ENCODE data around the gene ALPL. TPM values are rescaled to one million over a fixed set of nuclear protein-coding genes. Genes with fewer than 3 reads are reported as not detected.

Gene ALPL
- total and polyA plus RNA-seq, 9 of the 15 experiments (the other 6 are each of a cell fraction or from before 2014, with no cell fraction given): 0.04 to 0.38 (median 0.18) TPM; not detected in 4

DNA sequence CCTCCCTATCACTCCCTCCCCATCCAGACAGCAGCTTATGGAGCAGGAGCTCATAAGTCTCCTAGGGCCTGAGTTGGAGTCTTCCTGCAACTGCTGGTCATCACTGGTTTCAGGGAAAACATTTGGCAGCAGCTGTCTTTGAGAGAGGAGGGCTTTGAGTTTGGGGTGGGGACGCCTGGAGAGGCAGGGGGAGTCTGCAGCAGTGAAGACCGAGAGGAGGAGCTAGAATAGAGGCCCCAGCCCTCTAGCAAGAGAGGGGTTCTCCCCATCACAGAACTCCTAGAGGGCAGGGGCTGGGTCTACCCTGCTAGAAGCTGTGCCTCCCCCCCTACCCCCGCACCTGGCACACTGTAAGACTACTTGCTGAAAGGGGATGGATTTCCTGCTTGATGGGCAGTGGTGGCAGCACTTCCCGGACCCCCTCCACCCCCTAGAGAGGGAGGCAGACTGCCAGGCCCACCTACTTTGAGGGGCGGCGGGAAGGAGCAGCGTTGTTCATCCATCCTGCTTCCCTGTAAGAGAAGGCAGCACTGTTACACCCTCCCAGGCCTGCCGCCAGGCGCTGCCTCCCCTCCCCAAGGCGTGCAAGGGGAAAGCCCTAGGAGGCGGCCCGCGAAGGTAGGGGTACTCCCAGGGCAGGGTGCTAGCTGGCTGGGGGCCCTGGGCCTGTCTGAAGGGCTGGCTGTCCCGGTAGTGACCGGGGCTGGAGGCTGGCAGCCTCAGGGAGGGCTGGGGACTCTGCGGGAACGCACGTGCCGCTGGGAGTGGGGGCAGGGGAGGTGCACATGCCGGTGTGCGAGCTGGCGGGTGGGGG is 109.5 kb downstream of the ALPL start (continued):
- TF ChIP-seq, protein P1, sequence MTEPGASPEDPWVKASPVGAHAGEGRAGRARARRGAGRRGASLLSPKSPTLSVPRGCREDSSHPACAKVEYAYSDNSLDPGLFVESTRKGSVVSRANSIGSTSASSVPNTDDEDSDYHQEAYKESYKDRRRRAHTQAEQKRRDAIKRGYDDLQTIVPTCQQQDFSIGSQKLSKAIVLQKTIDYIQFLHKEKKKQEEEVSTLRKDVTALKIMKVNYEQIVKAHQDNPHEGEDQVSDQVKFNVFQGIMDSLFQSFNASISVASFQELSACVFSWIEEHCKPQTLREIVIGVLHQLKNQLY (CRISPR knock-in tag; conservative IDR thresholded peaks at IDR 0.05): peak in 1 of 2 experiments; percentile 73; a peak in 1 of 4 replicates
- no peak for TF ChIP-seq RHOXF2B (CRISPR knock-in tag; conservative IDR thresholded peaks at IDR 0.05)
- TF ChIP-seq ZNF3 (CRISPR knock-in tag; IDR thresholded peaks at IDR 0.05): no peak
- TF ChIP-seq, protein P2, sequence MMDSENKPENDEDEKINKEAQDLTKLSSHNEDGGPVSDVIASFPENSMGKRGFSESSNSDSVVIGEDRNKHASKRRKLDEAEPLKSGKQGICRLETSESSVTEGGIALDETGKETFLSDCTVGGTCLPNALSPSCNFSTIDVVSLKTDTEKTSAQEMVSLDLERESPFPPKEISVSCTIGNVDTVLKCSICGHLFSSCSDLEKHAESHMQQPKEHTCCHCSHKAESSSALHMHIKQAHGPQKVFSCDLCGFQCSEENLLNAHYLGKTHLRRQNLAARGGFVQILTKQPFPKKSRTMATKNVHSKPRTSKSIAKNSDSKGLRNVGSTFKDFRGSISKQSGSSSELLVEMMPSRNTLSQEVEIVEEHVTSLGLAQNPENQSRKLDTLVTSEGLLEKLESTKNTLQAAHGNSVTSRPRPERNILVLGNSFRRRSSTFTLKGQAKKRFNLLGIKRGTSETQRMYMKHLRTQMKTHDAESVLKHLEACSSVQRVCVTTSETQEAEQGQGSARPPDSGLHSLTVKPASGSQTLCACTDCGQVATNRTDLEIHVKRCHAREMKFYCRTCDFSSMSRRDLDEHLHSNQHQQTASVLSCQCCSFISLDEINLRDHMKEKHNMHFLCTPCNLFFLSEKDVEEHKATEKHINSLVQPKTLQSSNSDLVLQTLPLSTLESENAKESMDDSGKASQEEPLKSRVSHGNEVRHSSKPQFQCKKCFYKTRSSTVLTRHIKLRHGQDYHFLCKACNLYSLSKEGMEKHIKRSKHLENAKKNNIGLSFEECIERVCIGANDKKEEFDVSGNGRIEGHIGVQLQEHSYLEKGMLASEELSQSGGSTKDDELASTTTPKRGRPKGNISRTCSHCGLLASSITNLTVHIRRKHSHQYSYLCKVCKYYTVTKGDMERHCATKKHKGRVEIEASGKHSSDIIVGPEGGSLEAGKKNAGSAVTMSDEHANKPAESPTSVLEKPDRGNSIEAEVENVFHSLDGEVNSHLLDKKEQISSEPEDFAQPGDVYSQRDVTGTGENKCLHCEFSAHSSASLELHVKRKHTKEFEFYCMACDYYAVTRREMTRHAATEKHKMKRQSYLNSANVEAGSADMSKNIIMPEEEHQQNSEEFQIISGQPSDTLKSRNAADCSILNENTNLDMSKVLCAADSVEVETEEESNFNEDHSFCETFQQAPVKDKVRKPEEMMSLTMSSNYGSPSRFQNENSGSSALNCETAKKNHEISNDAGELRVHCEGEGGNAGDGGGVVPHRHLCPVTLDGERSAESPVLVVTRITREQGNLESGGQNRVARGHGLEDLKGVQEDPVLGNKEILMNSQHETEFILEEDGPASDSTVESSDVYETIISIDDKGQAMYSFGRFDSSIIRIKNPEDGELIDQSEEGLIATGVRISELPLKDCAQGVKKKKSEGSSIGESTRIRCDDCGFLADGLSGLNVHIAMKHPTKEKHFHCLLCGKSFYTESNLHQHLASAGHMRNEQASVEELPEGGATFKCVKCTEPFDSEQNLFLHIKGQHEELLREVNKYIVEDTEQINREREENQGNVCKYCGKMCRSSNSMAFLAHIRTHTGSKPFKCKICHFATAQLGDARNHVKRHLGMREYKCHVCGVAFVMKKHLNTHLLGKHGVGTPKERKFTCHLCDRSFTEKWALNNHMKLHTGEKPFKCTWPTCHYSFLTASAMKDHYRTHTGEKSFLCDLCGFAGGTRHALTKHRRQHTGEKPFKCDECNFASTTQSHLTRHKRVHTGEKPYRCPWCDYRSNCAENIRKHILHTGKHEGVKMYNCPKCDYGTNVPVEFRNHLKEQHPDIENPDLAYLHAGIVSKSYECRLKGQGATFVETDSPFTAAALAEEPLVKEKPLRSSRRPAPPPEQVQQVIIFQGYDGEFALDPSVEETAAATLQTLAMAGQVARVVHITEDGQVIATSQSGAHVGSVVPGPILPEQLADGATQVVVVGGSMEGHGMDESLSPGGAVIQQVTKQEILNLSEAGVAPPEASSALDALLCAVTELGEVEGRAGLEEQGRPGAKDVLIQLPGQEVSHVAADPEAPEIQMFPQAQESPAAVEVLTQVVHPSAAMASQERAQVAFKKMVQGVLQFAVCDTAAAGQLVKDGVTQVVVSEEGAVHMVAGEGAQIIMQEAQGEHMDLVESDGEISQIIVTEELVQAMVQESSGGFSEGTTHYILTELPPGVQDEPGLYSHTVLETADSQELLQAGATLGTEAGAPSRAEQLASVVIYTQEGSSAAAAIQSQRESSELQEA (IDR thresholded peaks at IDR 0.05; ENCODE audit: low read depth): no peak; the same call in 1 of the 2 replicates
- TF ChIP-seq EHMT2 (IDR thresholded peaks at IDR 0.05): no peak
- TF ChIP-seq ASH1L (IDR thresholded peaks at IDR 0.05; ENCODE audit: borderline replicate concordance, low read depth, partially characterized antibody): no peak
- peak; percentile 40; the same call in 1 of the 2 replicates for TF ChIP-seq CBFA2T2 (conservative IDR thresholded peaks at IDR 0.05)
- TF ChIP-seq RCOR1 (IDR thresholded peaks at IDR 0.05; ENCODE audit: borderline replicate concordance in 1 of 2, low read depth in 2 of 2, low read length in 2 of 2): no peak
- TF ChIP-seq ARHGAP35 (IDR thresholded peaks at IDR 0.05; ENCODE audit: partially characterized antibody): no peak
